Muscle of back (tissue), 11 donors: ENCODE measurements around the gene CELF2. TPM values are rescaled to one million over a fixed set of nuclear protein-coding genes. Genes with fewer than 3 reads are reported as not detected.

Experiments
- DNase-seq, 3 donors: peaks; one replicate each; pipeline versions ENCODE4 v3.0.0 to v3.0.0-alpha.2; 2013
- polyA plus RNA-seq, 10 donors: library from polyadenylated mRNA; unstranded; fragments of 120-200 nt; gene quantifications; one replicate each; pipeline ENCODE4 v1.2.1, GENCODE V29; 2013; ENCODE audit not compliant: insufficient read length in 10 of 10

Gene CELF2
- polyA plus RNA-seq, 10 donors, result 56.5 to 83.2 (median 67.5) TPM

DNA sequence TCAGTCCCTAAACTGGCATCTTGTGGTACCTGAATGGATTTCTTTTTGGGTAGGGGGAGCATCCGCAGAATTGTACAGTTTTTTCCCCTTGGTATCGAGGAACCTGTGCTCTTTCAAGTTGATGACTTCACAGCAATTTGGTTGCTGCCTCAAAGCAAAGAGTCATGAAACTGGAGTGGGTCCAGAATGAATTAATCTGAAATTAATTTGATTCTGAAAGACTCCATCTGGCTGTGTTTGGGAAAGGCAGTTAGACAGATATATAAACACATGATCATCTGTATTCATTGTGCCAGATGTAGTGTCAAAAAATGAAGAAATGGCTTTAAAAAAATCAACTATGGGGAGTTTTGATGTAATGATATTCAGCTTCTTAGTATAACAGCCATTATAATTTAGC is 136.1 kb downstream of the CELF2 start:
- DNase-seq, result no peak

DNA sequence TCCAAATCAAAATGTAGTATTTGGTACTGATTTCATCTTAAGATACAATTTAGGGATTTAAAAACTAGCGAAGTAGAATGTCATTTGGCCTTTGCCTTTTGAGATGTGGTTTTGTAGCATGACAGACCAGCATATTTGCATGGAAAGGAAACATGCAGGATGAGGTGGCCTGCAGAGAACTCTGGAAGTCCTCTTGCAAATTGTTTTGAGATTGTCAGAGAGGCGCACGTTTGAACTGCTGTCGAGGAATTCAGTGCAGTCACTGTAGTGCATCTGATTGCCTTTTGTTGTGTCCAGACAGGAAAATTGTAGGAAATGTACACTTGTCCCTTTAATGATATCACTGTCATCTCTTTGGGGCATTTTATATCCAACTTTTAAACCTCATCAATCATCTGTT is 136.7 kb downstream of the CELF2 start:
- DNase-seq, result no peak

DNA sequence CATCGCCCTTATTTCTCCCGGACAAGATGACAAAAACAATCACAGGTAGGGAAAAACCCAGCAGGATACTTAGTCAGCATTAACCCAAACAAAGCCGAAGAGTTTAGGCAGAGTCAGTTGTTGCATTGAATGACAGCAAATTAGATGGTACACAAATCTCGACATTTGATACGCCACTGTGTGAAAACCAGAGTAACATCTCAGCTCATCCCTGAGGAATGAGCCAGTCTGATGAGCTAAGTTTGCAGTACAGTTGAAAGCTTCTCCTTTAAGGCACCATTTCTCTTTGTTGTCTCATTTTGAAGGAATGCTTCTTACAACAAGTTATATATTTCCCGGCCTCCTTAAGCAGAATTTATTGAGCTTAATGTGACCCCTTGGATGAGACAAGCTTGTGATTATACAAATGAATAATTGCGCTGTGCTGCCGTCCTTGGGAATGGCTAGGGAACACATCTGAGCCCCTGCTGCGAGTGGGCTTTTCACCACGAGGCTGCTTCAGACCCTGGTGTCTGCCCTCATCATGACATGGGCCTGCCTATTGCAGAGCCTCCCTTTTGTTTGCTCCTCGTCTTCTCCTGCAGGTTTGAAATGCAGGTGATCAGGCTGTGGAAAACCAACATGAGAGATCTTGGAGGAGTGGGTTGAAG is 137.3 kb downstream of the CELF2 start:
- DNase-seq, result no peak

DNA sequence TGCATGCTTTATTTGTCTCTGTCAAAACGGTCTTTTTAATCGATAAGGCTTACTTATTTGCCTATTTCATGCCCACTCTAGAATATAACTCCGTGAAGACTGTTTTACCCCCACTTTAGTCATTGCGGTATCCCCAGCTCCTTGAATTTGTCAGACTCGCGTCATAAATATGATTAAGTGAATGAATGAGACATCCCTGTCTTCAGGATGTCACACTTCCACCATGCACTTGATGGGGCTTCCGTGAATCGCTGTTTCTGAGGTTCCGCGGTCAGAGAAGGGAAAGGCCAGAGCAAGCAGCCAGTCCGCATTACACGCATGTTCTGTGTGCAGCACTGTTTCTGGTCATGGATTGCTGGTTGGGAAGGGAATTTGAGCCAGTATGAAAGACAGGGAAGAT is 138.8 kb downstream of the CELF2 start:
- no peak for DNase-seq

DNA sequence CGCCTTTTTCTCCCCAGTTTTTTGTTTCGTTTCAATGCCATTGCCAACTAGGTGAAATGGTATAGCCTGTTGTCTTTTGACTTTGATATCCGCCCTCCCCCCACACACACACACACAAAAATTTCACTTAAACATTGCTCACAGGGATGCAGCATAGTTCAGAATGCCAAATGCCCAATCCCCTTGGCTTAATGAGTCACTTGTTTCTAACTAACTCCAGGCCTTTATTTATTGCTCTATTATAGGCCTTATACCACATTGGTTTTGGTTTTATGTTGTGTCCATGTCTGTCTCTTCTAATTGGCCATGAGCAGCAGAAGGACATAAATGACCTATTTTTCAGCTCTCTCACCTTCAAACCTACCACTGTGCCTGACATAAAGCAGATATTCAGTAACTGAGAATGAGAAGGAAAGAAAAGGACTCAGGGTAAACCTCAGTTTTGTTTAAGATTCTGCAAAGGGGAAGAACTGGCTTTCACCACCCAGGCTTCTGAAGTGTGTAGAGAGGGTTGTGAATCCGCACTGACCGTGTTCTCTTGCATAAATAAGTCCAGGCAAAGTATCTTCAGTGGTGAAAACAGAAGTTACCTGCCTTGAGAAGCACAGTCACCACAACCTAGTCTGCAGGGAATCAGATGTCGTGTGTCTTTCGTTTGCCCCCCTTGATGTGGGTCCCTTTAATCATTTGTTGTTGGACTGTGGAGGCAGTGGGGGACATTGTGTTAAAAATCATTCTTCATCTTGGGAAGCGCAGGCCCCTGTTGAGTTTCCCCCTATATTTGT is 139.8 kb downstream of the CELF2 start:
- DNase-seq, result no peak

DNA sequence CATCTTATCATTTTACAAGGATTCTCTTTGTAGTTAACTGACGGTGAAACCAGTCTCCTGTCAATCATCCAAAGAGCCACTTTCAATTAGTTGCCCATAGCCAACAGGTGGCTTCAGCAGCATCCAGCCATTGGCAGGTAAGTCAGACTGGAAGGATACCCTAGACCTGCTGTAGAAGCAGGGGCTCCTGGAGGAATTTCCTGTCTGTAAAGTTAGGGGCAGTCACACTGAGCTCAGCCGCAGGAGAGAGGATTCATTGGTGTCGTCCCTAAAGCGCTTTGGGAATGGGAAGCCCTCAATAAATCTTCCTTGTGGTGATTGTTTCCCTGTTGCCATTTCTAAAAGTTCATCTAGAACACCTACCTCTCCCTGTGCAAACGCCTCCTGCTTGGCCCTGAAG is 140.4 kb downstream of the CELF2 start:
- no peak for DNase-seq

DNA sequence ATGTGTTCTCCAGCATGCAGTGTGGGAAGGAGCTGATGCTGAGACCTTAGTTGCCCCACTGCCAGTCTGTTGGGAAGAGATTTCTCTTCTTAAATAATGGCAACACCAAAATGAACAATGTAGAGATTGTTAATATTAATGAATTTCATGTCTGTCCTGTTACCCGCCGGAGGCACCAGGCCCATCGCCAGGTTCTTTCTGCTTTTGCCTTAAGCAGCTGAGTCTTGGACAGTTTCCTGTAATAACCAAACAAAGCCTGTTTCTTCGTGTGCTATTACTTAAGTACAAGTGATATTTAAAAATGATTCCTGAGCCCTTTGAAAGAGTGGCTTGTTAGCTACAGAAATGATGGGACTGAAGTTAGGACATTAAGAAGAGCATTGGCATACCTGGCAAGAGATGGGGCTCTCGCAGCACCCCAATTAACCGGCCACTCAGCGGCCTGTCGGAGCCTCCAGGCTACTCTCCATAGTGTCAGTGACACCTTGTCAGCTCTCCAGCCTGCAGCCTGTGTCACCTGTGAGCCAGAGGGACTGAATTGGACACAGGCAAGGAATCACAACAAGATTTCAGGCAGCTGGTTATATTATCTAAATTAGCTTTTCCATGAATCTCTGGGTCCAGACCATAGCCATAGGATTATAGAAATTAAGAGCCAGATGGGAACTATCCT is 142.0 kb downstream of the CELF2 start:
- no peak for DNase-seq

DNA sequence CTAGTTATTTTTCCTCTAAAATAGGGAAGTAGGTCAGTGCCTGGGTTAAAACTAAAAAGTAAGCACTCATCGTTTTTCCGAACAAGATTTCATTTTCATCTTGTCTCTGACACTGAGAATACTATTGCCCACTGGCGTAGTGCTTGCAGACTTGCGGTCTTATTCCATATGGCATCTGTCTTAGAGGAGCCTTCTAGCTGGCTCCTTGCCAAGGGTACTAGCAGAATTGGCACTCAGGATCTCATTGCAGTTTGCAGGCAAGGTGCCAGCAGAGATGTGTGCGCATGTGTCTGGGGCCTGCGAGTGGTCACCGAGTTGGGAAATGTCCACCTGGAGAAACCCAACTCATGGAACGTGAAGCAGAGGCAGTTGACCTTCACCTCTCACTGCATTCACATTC is 143.4 kb downstream of the CELF2 start:
- DNase-seq, result peak in 2 of 3 donors; percentile 45 to 63

DNA sequence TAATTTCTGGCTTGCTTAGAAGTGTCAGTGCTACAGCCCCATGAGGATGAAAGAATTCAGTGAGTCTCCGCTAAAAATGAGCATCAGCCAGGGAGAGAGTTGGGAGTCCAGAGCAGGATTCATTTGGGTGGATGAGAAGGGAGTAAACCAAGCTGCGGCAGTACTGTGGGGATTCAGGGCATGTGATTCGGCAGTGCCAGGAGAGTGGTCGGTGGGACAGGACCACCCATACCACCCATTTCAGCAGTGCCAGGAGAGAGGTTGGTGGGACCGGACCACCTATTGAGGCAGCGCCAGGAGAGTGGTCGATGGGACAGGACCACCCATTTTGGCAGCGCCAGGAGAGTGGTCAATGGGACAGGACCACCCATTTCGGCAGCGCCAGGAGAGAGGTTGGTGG is 144.2 kb downstream of the CELF2 start:
- no peak for DNase-seq

DNA sequence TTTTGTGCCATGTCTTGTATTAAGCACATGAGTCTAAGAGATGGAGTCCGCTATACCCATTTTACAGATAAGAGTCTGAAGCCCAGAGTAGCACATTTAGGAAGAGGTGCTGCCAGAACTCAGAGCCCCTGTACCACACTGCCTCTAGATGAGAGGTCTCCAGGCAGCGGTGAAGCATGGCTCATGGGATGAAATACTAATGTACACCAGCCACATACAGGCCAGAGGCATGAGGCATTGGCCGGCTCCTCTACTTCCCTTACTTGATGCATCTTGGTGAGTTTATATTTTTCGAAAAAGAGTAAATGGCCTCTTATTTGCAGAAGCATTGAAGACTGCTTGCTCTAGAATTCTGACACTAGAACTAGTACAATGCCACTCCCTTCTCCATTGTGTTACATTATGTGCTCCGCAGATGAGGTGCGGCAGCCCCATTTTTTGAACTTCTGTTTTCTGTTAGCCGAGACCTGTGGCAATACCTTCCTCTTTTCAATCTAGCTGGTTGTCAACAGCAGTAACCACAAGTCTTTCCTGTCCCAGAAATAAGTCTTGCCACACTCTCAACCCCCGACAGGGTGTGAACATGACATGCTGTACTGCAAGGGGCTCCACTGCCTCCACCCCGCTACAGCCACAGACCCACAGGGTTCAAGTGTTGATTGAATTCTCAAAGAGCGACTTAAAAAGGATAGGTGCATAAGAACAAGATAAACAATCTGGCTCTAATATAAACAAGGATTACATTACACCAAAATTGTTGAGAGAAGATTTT is 145.3 kb downstream of the CELF2 start:
- peak in 2 of 3 donors; percentile 24 to 51 for DNase-seq

DNA sequence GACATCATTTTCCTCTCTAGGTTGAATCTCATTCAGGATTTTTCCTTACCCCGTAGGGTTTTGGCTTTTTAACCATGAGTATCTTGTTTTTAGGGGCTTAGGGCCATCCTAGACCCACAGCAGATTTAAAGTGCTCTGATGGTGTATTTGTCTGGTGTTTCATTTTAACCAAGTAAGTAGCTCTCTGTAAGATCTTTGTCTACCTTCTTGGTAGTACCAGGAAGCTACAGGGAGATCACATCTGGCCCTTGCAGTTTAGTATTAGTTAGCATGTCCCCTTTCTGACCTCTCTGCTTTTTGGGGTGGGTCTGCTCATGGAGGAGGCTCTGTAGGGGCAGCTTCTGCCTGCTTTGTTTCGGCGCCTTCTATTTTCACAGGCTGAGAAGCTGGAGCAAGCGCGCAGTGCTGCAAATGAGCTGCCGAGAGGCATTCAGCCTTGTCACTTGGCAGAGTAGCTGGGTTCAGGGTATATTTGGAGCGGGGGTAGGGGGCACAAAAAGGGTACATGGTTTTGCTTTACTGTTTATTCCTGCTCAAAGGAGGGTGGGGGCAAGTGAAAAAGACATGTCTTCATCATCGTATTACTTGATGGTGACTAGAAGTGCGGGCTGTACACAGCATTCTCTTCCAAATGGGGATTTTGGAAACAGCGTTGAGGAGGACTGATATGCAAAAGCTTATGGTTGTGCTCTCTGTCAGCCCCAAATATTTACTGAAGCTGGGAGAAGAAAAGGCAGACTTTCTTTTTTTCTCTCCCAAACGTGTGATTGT is 146.3 kb downstream of the CELF2 start:
- DNase-seq, result peak; percentile 37 to 79 (median 49)

DNA sequence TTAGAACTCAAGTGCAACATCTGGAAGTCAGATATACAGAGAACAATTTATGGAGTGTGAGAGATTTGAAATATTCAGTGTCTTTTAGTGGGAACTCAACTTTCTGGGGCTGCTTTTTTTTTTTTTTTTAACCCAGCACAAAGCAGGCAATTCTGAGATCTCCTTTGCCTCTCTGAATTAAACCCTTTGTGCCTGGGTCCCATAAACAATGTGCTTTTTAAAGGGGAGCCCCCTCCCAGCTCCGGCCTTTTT is 146.8 kb downstream of the CELF2 start:
- DNase-seq, result no peak

DNA sequence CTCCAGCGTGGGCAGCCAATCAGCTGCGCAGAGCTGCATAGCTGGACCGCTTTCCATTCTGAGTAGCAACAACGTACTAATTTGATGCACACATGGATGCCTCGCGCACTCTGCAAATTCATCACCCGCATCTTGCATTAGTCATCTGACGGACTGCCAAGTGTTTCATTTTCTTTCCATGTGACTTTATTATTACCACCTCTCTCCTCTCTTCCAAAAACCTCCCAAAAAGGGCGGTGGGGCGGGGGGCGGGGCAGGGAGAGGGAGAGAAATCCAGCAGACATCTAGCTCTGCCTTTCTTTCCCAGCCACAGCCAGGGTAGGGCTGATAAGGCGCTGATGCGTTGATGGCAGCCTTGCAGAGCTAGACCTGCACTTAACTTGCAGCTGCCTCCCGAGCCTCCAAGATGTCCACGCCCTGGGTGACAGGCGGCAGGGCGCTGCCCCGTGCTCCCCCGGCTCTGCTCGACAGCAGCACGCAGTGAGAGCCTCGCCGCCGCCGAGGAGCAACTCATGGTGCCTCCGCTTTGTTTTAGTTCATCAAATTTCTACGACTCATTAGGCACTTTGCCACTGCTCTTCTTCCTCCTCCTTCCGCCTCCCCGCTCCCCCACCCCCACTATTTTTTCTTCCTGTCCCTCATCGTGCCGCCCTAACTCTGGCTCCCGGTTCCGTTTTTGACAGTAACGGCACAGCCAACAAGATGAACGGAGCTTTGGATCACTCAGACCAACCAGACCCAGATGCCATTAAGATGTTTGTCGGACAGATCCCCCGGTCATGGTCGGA is 147.3 kb downstream of the CELF2 start:
- peak; percentile 84 to 92 (median 92) for DNase-seq

DNA sequence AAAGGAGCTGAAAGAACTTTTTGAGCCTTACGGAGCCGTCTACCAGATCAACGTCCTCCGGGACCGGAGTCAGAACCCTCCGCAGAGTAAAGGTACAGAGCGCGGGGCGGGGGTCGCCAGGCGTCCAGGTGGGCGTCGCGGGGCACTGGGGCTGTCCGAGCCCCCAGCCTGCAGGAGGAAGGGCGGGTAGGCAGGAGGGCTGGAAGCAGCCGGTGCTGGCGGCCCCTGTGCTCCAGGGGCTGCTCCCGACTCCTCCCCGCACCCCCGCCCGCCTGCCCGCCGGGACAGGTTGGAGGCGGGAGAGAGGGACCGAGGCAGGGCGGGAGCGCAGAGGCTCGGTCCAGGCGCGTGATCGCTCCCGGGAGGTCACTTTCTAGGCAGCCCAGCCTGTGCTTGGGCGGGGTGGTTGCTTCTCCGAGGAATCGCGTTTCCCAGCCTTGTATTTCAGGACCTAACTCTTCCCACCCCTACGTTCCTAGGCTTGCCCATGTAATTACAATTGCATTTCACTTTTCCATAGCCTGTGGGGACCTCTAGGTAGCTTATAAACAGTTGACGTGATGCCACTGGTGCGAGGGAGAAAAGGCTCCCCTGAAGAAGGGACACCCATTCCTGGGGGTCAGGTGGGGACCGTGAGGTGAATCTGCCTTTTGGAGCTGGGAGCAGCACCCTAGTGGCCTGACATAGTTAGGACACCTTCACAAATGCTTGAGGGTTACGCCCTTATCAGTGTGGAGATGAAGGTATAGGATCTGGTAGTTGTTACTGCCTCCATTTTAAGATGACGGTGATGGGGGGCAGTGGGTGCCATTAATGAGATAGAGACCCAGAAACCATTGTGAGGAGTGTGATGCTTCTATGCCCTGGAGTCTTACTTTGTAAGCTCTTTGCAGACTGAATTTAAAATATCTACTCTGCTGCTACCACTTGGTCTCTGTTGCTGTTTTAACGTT is 148.2 kb downstream of the CELF2 start:
- peak; percentile 30 to 84 (median 49) for DNase-seq

DNA sequence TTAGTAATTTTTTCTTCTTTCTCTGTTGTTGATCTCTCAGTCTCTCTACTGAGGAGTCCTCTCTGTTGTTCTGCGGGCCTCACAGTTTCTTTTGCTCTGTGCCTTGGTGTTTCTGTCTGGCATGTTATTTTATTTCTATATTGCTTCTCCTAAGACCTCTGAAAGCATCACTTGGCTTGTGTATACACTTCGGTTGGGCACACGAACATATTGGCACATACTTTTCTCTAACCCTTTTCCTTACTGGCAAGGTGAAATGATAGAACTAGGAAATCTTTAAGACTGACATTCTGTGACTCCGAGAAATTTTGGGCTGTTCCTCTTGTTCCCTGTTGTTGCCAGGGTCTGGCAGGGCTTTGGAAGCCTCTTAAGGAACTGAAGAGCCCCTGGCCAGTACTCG is 148.9 kb downstream of the CELF2 start:
- DNase-seq, result no peak

DNA sequence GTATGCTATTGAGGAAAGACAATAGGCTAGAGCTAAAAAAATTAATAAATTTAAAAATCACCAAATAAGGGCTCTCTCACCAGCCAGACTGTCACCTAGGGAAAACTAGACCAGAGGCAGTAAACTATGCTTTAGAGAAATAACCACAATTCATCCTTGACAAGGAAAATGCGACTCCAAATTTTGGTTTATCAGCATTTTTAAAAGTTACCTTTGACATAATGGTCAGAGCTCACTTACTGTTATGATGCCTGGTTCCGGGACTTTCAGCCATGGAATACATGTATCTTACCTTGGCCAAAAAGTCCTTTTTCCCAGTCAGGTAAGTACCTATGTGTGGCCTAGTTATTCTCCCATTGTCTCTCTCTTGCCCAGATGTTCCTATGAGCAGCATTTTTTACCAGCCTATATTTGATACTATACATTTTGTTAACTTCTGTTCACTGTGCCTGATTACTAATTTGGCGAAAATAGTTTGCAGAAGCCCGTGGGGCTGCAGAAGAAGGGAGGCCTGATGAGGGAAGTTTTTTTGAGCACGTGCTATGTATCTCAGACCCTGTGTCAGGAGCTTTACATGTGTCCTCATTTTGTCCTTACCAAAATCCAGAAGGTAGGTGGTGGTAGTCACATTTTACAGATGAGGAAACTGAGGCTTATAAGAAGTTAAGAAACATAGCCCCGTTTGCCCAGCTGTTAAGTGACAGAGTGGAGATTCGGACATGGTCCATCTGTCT is 149.7 kb downstream of the CELF2 start:
- no peak for DNase-seq

DNA sequence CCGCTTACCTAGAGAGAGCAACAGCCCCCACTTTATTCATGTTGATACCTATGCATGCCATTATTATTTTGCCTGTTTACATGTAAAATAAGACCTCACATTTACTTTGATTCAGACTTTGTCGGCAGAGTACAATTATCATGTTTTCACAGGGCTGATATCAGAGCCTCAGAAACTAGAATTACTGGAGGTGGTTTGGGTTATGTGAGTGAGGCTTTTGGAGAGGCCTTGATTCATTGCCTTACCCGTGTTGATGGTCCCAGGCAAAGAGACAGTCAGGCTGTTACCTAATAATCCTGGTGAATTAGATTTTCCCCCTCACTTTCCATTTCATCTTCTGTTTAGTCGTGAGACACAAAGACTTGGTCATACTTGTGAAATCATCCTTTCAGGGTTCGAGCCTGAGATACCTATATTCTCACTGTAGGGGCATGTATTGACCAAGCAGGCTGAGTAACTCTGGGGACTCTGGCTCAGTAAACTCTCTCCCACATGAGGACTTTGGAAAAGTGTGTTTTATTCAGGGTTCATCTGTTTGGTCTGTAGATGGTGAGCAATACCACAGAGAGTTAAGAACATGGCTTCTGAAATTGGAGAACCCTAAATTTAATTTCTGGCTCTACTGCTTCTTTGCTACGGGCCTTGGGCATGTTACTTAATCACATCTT is 150.9 kb downstream of the CELF2 start:
- no peak for DNase-seq

DNA sequence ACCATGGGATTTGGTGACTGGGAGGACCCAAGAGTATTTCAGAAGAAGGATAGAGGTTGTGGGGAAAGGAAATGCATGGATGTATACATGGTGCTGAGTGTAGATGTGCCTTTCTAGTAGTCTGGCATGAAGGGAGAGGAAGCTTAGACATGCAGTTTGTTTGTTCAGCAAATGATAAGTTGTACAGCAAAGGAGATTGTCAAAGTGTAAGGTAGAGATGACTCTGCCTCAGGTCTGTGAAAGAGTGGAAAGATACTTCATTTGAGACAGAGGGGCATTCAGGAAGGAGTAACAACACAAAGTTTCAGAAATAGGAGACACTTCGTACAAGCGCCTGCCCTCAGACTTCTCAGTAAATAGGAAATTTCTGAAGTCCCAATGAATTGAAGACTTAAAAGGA is 152.3 kb downstream of the CELF2 start:
- no peak for DNase-seq
